HepG2 (cell line): ENCODE measurements around the gene PCBD1. TPM values are rescaled to one million over a fixed set of nuclear protein-coding genes. Genes with fewer than 3 reads are reported as not detected.

Experiments
- ATAC-seq: fragments of 200-7000 bp; cut with Tn5 transposase; 3 replicates; pipeline ENCODE4 v1.9.1; 2020; ENCODE audit warnings: mild to moderate bottlenecking, moderate library complexity
- BruUV-seq: library from RNA; stranded (reverse); fragments of 400-500 nt; replicated peaks from 2 replicates; lab custom pipeline; 2021; lab: Mats Ljungman, UMichigan
- CTCF ChIA-PET: fragments of 300-600 bp; formaldehyde crosslinking; extraction: SDS; loops from one replicate; lab custom pipeline; 2021; ENCODE audit warnings: low total read pairs, inconsistent platforms, low intra/inter-chr PET ratio; lab: Yijun Ruan, JAX
- POLR2A ChIA-PET: fragments of 350-600 bp; sonication (Branson Sonifier 250); formaldehyde crosslinking; loops from one replicate; lab custom pipeline; 2020; ENCODE audit warnings: antibody characterized with exemption, inconsistent platforms; lab: Yijun Ruan, JAX
- DNase-seq: peaks from one replicate; pipeline ENCODE4 v3.0.0-alpha.2; 2015; ENCODE audit warnings: low spot score
- FAIRE-seq: peaks from 3 replicates; lab custom pipeline; 2011; peaks lifted over from hg19 to GRCh38; lab: Jason Lieb, UNC
- H2AFZ ChIP-seq: one replicate; pipeline ENCODE4 v1.6.1; 2011; ENCODE audit warnings: low read length, inconsistent platforms
- H3K27ac ChIP-seq: fragments of 300-600 bp; 3 replicates; pipeline ENCODE4 v1.8.0; 2011; ENCODE audit warnings: mixed run types, mild to moderate bottlenecking, mixed read lengths, low read length, inconsistent platforms; ENCODE audit not compliant: insufficient read depth; ENCODE audit errors: extremely low read length
- H3K27me3 ChIP-seq, 2 experiments: fragments of 200-600 bp in 1 of 2; 2 replicates in 1 of 2; 3 replicates in 1 of 2; pipeline versions ENCODE4 v1.6.0 to v1.8.0; 2011; ENCODE audit warnings: low read length in 2 of 2, mild to moderate bottlenecking in 2 of 2, moderate library complexity in 2 of 2, inconsistent platforms in 1 of 2; ENCODE audit not compliant: insufficient read depth in 2 of 2, control insufficient read depth in 1 of 2
- H3K36me3 ChIP-seq, 2 experiments: fragments of 200-600 bp in 1 of 2; replicated peaks in 1 of 2; 2 replicates in 1 of 2; 3 replicates in 1 of 2; pipeline versions ENCODE4 v1.5.1 to v1.8.0; 2011; ENCODE audit warnings: low read length in 2 of 2, inconsistent platforms in 1 of 2; ENCODE audit not compliant: insufficient read depth in 2 of 2, control insufficient read depth in 1 of 2
- H3K4me1 ChIP-seq: 2 replicates; pipeline ENCODE4 v1.5.1; 2012; ENCODE audit warnings: low read length, inconsistent platforms; ENCODE audit not compliant: insufficient read depth
- H3K4me2 ChIP-seq: 2 replicates; pipeline ENCODE4 v1.6.0; 2011; ENCODE audit warnings: low read depth, low read length, inconsistent platforms
- H3K4me3 ChIP-seq, 3 experiments: fragments of 200-600 bp in 1 of 3; sonication (generic), shearing (Covaris generic) in 1 of 3; replicated peaks in 1 of 3; 2 replicates each; pipeline ENCODE4 v1.5.1; 2011 to 2016; ENCODE audit warnings: low read length in 3 of 3, inconsistent platforms in 2 of 3, low read depth in 2 of 3, mild to moderate bottlenecking in 2 of 3, control low read depth in 1 of 3, mixed read lengths in 1 of 3; ENCODE audit not compliant: insufficient read depth in 1 of 3
- H3K79me2 ChIP-seq: one replicate; pipeline ENCODE4 v1.6.1; 2011; ENCODE audit warnings: low read length, inconsistent platforms; ENCODE audit not compliant: insufficient read depth
- H3K9ac ChIP-seq: 2 replicates; pipeline ENCODE4 v1.6.0; 2011; ENCODE audit warnings: mild to moderate bottlenecking, low read depth, low read length, inconsistent platforms; ENCODE audit not compliant: insufficient read depth
- H3K9me3 ChIP-seq: 2 replicates; pipeline ENCODE4 v1.5.1; 2012; ENCODE audit warnings: mild to moderate bottlenecking, low read length
- H4K20me1 ChIP-seq: 2 replicates; pipeline ENCODE4 v1.6.0; 2011; ENCODE audit warnings: inconsistent platforms, mild to moderate bottlenecking, low read length, moderate library complexity; ENCODE audit not compliant: insufficient read depth
- HNF1B ChIP-seq: sonication (generic); formaldehyde crosslinking; IDR thresholded peaks from 2 replicates; pipeline ENCODE4 v1.5.1; 2020; ENCODE audit warnings: mild to moderate bottlenecking, moderate library complexity, missing genetic modification reagents
- REXO4 ChIP-seq: sonication (generic); formaldehyde crosslinking; IDR thresholded peaks from 2 replicates; pipeline ENCODE4 v1.8.0; 2022; ENCODE audit warnings: missing genetic modification reagents, mild to moderate bottlenecking, borderline replicate concordance
- ZNF281 ChIP-seq: sonication (generic); formaldehyde crosslinking; IDR thresholded peaks from 2 replicates; pipeline ENCODE4 v1.4.0; 2020; ENCODE audit warnings: missing genetic modification reagents, borderline replicate concordance
- WGBS: methylation state at CpG from one replicate; pipeline ENCODE4 v1.1.6; 2017; ENCODE audit warnings: low lambda C conversion rate; 5-methylcytosine and 5-hydroxymethylcytosine counted together
- in situ Hi-C: cut with HindIII; loops from 2 replicates; pipeline ENCODE4 v1.10.0; 2017; ENCODE audit warnings: low pct_unique_long_range_greater_than_20kb; ENCODE audit not compliant: extremely low pct_ligation_motif_present
- intact Hi-C: fragments of 100-400 bp; cut with micrococcal nuclease; formaldehyde crosslinking; loops from one replicate; pipeline ENCODE4 v1.10.0; 2022; ENCODE audit not compliant: unreplicated experiment
- polyA plus RNA-seq, 8 experiments: library from polyadenylated mRNA; depleted of rRNA in 3 of 8; stranded (reverse) in 7 of 8; unstranded in 1 of 8; fragments of >200 nt; fragmentation: Illumina TruSeq in 4 of 8; extraction: Trizol in 4 of 8; gene quantifications; 2 replicates each; pipeline versions ENCODE4 v1.2.1 to v1.2.3, GENCODE V29; 2011 to 2016; ENCODE audit warnings: low read depth in 4 of 8, missing spikeins in 1 of 8, mixed read lengths in 1 of 8; ENCODE audit not compliant: insufficient read depth in 1 of 8
- total RNA-seq, 5 experiments: library from RNA; depleted of rRNA; stranded (reverse); fragments of >200 nt; fragmentation: Illumina TruSeq; extraction: Trizol; gene quantifications; 2 replicates each; pipeline ENCODE4 v1.2.3, GENCODE V29; 2016; ENCODE audit warnings: low read depth in 1 of 5
- TF ChIP-seq, protein P1 (sequence below): sonication (generic); formaldehyde crosslinking; IDR thresholded peaks from 2 replicates; pipeline ENCODE4 v1.4.0; 2020; ENCODE audit warnings: missing genetic modification reagents, borderline replicate concordance

Gene PCBD1
- total and polyA plus RNA-seq, 2 of the 13 experiments (the other 11 are each of a cell fraction or from before 2014, with no cell fraction given), result 95.3 to 168 TPM

DNA sequence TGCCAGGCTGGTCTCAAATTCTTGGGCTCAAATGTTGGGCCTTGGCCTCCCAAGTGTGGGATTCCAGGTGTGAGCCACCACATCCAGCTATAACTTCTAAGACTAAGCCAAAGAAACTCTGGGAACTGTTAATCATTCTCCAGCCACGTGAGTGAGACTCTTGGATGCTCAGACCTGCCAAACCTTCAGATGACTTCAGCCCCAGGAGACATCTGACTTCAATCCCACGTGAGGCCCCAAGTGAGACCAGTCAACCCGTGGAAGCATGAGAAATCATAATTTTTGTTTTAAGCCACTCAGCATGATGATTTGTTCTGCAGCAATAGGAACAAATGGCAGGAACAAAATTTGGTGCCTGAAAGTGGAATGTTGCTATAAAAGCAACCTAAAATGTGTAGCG is 4.3 kb upstream of the PCBD1 start:
- in situ Hi-C loops, result no loop called here
- no peak overlapping the region for H2AFZ ChIP-seq
- WGBS, result 38% methylated on average over 4 of the region's 4 CpGs
- DNase-seq, result no peak
- no peaks in the 10 kb centered on the region for H3K36me3 ChIP-seq
- no peak overlapping the region for H3K4me3 ChIP-seq
- TF ChIP-seq ZNF281 (CRISPR knock-in tag) (no peak), REXO4 (CRISPR knock-in tag) (no peak), HNF1B (no peak)
- TF ChIP-seq, protein P1, sequence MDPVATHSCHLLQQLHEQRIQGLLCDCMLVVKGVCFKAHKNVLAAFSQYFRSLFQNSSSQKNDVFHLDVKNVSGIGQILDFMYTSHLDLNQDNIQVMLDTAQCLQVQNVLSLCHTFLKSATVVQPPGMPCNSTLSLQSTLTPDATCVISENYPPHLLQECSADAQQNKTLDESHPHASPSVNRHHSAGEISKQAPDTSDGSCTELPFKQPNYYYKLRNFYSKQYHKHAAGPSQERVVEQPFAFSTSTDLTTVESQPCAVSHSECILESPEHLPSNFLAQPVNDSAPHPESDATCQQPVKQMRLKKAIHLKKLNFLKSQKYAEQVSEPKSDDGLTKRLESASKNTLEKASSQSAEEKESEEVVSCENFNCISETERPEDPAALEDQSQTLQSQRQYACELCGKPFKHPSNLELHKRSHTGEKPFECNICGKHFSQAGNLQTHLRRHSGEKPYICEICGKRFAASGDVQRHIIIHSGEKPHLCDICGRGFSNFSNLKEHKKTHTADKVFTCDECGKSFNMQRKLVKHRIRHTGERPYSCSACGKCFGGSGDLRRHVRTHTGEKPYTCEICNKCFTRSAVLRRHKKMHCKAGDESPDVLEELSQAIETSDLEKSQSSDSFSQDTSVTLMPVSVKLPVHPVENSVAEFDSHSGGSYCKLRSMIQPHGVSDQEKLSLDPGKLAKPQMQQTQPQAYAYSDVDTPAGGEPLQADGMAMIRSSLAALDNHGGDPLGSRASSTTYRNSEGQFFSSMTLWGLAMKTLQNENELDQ (CRISPR knock-in tag), result no peak
- TF ChIP-seq, all 625 proteins: peak for 0
- Histone ChIP-seq H3K4me2 (no peak overlapping the region), H3K27ac (no peak overlapping the region), H3K4me1 (peaks cover 40% of the 10 kb centered on the region), H4K20me1 (peaks cover under 1% of the 10 kb centered on the region; the same call in 1 of the 2 replicates), H3K9ac (no peak overlapping the region), H3K79me2 (peaks cover under 1% of the 10 kb centered on the region), H3K9me3 (no peaks in the 10 kb centered on the region), H3K27me3 (peaks cover 0 to 8% of the 10 kb centered on the region in 2 experiments; a peak in 3 of 5 replicates)
- CTCF ChIA-PET, result no interaction called here
- no TSS peak for BruUV-seq
- intact Hi-C loops, result no loop called here
- POLR2A ChIA-PET, result no interaction called here
- FAIRE-seq (no peak), ATAC-seq (no peak)
